CD4-positive, alpha-beta T cell treated with Interleukin-21 for 1 hour (primary cell): ENCODE data around the gene LIMS4.
"Not testable (repeated sequence)": the region's sequence is repeated elsewhere in the genome, so short reads cannot be mapped to it uniquely, and the experiment has no call there.

ENCODE experiments used
- DNase-seq: peaks from one replicate; pipeline ENCODE4 v3.0.0-alpha.2; 2020

LIMS4 gene

DNA sequence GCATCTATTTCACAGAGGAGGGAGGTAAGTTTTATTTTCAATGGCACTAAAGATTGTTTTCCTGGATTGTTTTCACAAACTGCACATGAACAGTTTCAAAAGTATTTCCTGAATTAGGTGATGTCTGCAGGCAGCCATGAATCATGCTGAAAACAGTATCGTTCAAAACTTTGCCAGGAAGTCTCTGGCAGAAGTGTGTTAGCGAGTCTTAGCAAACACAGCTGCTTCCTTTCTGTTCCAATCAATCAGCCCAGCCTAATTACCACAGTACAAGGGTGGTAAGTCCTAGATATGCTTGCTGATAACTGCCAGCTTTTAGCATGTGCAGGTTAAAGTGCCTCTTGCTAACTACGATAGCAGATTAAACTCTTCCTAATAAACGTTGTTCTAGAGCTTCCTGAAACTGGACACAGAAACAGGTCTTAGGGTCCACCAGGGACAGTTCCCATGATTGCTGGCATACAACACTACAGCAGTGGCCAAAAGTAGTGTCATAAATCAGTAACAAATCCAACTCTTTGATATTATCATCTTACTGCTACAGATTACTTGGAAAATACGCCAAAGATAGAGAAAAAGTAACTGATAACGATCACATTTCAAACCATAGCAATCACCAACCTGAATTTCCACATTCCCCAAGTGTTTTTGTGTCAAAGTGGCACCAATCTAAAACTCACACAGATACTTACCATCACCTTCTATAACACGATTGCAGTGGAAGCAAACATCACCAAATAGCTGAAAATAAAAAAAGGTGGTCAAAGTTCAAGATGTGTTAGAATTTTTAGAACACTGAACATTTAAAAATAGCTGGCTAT is 23.3 kb downstream of the LIMS4 start:
- DNase-seq, result not testable (repeated sequence)

DNA sequence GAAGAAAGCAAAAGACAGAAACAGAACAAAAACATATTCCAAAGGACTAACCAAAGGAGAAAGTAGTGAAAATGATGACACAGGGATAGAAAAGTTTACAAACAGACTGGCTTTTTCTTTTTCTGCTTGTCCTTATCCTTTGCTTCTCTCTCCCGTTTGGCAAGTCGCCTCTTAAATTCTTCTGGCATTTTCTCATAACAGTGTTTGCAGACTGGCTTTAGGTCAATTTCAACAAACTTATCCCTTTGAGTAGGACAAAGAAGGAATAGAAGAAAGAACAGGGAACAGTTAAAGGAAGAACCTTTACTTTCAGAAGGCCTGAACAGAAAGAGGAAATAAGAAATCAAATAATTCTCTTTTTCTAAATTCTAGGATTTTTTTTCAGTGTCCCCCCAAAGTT is 26.0 kb downstream of the LIMS4 start:
- DNase-seq, result not testable (repeated sequence)

DNA sequence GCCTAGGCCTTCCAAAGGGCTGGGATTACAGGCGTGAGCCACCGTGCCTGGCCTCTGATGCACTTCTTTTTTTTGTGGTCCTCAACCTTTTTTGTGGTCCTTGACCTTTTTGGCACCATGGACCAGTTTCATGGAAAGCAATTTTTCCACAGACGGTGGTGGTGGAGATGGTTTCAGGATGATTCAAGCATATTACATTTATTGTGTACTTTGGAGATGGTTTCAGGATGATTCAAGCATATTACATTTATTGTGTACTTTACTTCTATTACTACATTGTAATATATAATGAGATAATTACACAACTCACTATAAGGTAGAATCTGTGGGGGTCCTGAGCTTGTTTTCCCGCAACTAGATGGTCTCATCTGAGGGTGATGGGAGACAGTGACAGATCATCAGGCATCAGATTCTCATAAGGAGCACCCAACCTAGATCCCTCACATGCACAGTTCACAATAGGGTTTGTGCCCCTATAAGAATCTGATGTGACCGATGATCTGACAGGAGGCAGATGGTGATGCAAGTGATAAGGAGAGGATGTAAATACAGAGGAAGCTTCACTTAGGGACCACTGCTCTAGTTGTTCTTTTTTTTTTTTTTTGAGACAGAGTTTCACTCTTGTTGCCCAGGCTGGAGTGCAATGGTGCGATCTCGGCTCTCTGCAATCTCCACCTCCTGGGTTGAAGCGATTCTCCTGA is 29.2 kb downstream of the LIMS4 start:
- not testable (repeated sequence) for DNase-seq

DNA sequence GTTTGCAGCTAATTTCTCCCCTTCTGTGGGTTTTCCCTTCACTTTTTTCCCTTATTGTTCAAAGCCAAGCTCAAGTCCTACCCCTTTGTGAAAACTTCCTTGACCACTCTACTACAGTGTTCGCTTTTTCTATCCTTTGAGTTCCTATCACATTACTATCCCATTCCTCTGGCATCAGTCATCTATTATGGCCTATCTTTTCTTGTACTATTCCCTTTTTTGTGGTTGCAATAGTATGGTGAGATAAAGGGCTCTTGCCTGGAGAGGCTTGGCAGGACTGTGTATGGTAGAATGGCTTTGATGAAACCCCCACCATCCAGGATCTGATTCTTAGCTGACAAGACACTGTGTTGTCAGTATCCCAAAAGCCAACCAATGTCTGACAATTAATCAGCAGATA is 30.7 kb downstream of the LIMS4 start:
- not testable (repeated sequence) for DNase-seq

DNA sequence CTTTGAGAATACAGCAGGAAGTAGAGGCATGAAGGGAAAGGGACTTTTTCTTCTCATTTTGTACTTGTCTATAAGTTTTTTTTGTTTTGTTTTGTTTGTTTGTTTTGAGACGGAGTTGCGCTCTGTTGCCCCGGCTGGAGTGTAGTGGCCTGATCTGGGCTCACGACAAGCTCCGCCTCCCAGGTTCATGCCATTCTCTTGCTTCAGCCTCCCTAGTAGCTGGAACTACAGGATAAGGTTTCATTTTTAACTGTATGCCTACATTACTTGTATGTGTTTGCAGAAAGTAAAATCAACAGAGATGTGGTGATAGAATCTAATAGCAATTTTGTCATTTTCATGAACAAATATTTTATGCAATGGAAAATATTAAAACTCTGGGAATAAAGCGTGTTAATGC is 38.1 kb downstream of the LIMS4 start:
- DNase-seq, result not testable (repeated sequence)

DNA sequence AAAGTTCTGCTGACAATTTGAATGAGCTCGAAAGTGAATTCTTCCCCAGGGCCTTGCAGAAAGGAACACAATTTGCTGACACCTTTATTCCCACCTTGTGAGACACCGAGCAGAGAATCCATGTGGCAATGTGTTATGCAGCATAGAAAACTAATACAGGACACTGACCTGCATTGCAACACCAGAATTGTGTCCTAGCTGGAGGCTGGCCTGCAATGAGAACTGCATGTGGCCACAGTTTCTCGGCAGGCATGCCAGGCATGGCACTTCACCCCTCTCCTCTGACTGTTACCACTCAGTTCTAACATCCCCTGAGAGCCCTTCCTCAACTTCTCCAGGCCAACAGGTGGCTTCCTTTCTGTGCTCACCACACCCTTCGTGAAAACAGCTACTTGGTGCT is 46.9 kb downstream of the LIMS4 start:
- DNase-seq, result not testable (repeated sequence)

DNA sequence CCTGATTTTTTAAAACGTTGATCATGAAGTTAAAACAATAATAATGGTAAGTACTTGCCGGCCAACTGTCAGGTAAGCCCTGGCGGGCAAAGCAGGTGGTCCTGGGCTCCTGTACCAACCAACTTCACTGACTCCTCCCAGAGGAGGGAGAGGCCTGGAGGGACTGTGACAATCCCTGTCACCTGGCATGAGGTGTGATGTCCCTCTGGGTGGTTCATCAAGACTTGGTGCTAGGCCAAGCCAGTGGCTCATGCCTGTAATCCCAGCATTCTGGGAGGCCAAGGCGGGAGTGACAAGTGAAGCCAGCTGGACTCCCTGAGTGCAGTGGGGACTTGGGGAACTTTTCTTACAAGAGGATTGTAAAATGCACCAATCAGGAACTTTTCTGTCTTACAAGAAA is 48.2 kb downstream of the LIMS4 start:
- DNase-seq, result not testable (repeated sequence)

DNA sequence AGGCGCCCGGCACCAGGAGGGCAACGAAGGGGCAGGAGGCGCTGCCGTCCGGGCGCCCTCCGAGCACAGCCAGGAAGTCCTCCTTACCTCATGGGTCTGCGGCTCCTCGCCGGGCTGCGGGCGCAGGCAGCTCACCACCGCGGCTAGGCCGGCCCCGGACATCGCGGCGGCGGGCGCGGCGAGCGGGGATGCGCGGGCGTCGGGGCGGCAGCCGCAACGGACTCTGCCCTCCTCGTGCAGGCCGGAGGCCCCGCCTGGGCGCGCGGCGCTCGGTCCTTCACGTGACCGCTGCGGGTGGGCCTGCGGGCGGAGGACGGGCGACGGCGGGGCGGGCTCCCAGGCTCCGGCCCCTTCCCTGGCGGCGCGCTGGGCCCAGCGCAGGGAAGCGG is 49.0 kb downstream of the LIMS4 start:
- DNase-seq, result not testable (repeated sequence)

DNA sequence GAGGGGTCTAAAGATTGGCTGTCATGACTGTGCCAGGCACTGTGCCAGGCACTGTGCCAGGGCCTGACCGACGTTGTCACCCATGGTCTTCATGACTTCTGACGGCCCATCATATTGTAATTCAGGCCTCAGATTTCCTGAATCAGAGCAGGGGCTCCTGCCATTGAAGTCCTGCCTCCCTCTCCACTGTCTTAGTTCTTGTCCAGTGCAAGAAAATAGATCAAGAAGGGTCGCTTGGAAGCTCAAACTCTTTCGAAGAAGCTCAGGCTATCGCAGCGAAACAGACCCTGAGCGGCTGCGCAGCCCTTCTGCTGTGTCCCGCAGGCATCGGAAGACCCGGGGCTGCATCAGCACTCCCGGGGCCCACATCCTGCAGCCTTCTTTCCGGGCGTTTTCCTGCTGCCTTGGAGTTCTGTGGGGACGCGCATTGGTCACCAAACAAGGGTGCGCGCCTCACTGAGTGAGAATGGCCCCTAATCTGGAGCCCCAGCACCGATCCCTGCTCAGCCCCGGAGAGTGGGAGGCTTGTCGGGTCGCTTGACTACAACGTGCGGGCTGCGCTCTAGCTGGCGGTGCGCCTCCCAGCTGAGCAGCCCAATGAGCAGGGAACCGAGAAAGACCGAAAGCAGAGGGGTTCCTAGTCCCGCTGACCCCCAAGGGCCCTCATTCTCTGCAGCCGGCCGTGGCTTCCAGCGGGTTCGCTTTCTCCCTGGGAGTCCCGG is 49.6 kb downstream of the LIMS4 start:
- not testable (repeated sequence) for DNase-seq

DNA sequence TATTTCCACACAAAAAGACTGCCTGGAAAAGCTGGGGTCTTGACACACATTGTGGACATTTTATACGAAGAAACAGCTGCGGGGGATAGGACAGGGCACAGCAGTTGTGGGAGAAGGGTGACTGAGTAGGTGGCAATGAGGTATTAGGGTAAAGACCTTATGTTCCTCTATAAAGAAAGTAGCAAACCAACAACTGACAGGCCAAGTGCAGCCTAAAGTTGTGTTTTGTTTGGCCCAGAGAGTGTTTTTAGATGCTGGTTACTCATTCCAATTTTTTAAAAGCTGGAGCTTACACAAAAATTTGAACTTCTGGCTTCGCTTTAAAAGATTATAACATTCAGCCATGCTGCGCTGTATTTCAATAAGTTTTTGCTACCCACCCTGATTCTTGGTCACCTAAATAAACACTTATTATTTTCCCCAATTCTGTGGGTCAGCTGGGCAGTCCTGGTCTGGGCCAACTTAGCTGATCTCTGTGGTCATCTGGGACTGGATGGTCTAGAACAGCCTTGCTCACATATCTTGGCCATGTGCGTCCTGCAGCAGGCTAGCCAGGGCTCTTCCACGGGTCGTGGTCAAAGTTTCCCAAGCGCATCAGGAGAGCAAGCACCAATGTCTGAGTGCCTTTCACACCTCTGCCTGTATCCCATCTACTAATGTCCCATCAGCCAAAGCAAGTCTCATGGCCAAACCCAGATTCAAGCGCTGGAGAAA is 51.8 kb downstream of the LIMS4 start:
- DNase-seq, result not testable (repeated sequence)

DNA sequence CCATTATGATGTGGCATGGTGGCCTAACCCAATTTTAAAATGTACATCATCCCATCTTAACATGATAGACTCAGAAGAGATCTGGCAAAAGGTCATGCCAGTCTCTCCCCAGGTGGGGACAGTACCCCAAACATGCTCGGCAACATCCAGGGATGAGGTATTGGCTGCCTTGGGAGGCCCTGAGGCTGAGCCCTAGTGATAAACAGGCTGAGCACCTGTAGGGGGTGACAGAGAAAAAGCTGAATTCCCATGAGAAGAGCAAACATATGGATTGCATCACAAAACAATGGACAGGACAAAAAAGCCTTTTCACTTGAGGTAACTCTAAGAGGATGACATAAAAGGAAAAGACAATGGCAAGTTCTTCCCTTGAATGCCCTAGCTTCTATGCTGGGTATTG is 65.5 kb downstream of the LIMS4 start:
- not testable (repeated sequence) for DNase-seq

DNA sequence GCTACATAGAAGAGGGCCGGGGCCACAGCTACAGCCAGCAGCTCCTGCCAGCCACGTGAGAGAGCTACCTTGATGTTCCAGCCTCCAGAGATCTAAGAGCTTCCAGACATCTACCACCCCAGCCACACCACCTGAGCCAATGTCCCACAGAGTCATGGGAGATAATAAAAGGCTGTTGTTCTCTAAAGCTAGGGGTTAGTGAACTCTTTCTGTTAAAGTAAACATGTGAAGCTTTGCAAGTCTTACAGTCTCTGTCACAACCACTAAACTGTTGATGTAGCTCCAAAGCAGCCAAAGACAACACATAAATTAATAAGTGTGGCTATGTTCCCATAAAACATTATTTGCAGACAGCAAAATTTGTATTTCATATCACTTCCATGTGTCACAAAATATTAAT is 67.6 kb downstream of the LIMS4 start:
- DNase-seq, result not testable (repeated sequence)

DNA sequence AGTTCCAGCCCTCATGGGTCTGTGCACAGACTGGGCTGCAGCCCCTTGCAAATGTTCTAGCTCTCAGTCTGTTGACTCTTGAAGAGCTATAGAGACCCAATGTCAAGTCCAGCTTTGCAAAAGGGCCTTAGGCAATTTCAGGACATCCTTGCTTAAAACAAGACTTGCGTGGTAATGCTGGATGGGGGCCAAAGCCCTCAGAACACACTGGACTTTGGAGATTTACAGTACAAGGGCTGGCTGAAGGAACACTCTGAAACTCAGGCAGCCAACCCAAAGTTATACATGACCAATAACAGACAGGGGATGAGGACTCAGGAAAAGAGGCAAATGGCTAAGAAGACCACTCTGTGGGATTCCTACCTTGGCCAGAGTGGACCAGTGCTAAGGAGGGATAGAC is 68.4 kb downstream of the LIMS4 start:
- DNase-seq, result not testable (repeated sequence)

DNA sequence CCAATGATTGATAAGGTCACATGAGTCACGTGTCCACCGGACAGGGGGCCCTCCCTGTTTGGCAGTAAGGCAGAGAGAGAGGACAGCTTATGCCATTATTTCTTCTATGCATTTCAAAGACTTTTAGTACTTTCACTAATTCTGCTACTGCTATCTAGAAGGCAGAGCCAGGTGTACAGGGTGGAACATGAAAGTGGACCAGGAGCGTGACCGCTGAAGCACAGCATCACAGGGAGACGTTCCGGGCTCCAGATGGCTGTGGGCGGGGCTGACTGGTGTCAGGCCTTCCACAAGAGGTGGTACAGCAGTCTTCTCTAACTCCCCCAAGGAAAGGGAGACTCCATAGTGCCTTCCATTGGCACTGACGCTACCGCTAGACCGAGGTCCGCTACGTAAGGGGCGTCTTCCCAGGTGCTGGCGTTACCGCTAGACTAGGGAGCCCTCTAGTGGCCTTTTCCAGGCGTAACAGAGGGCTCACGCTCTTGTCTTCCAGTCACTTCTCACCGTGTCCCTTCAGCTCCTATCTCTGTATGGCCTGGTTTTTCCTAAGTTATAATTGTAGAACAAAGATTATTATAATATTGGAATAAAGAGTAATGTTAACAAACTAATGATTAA is 71.5 kb downstream of the LIMS4 start:
- DNase-seq, result not testable (repeated sequence)

DNA sequence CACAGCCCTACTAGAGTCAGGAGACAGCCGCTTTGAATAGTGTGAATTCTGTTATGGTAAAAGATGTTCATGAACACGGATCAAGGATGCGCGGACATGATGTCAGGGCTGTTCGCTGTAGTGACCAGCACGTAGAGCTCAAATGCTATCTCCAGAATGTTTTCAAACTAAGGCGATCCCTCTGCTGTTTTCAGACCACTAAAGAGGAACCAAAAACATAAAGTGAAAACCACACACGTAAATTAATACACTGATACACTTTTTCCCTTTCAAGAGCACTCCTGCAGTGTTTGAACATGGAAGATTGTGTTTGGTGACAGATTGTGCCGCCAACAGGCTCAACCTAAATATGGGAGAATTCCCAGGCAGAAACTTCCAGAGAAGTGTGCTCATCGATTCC is 73.2 kb downstream of the LIMS4 start:
- DNase-seq, result not testable (repeated sequence)

DNA sequence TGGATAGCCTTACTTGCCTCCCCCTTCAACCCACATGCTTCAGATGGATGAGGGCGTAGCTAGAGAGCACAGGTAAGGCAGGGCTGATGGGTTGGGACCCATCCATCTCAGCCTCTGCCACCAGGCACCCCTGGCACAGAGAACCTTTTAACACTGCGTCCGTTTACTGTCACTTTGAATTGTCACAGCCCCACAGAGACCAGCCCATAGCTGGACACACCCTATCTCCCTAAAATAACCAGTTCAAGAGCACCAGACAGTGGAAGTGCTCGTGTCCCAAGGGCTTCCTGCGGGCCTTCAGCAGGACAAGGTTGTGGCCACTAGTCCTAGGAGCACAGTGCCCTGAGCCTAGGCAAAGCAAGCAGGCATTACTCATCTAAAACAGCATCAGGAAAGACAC is 76.6 kb downstream of the LIMS4 start:
- DNase-seq, result not testable (repeated sequence)
